Neural cell (in vitro differentiated cells): ENCODE measurements around the gene HPSE2. TPM values are rescaled to one million over a fixed set of nuclear protein-coding genes. Genes with fewer than 3 reads are reported as not detected.

ENCODE experiments used
- H2AFZ ChIP-seq: fragments of 200-600, 300-800 bp; sonication (generic), shearing (Covaris generic); 2 replicates; pipeline ENCODE4 v1.6.0; 2014; ENCODE audit warnings: low read depth, mild to moderate bottlenecking, antibody characterized with exemption, low read length, moderate library complexity
- H3F3A ChIP-seq: fragments of 200-600 bp; shearing (Covaris generic); 2 replicates; pipeline ENCODE4 v1.6.1; 2016; ENCODE audit warnings: mild to moderate bottlenecking, moderate library complexity, mixed read lengths, antibody characterized with exemption, low read length; ENCODE audit not compliant: insufficient read depth, poor library complexity, severe bottlenecking
- H3K27ac ChIP-seq: fragments of 200-600, 300-800 bp; sonication (generic), shearing (Covaris generic); 2 replicates; pipeline ENCODE4 v1.5.1; 2014; ENCODE audit warnings: mild to moderate bottlenecking, low read length, moderate library complexity
- H3K27me3 ChIP-seq: fragments of 300-800, 200-600 bp; sonication (generic), shearing (Covaris generic); 2 replicates; pipeline ENCODE4 v1.6.0; 2014; ENCODE audit warnings: mild to moderate bottlenecking, low read depth, low read length, moderate library complexity; ENCODE audit not compliant: insufficient read depth
- H3K36me3 ChIP-seq: fragments of 300-800, 200-600 bp; sonication (generic), shearing (Covaris generic); 2 replicates; pipeline ENCODE4 v1.5.1; 2014; ENCODE audit warnings: mild to moderate bottlenecking, antibody characterized with exemption, low read length, moderate library complexity; ENCODE audit not compliant: insufficient read depth
- H3K4me2 ChIP-seq: fragments of 300-800, 200-600 bp; sonication (generic), shearing (Covaris generic); 2 replicates; pipeline ENCODE4 v1.6.0; 2014; ENCODE audit warnings: mild to moderate bottlenecking, low read length
- H3K4me3 ChIP-seq: fragments of 300-800, 200-600 bp; sonication (generic), shearing (Covaris generic); 2 replicates; pipeline ENCODE4 v1.5.1; 2014; ENCODE audit warnings: mild to moderate bottlenecking, low read length, moderate library complexity
- H3K79me2 ChIP-seq: fragments of 200-600 bp; shearing (Covaris generic); replicated peaks from 2 replicates; pipeline ENCODE4 v1.6.0; 2014; ENCODE audit warnings: mild to moderate bottlenecking, low read length, moderate library complexity; ENCODE audit not compliant: insufficient read depth
- H3K9ac ChIP-seq: fragments of 300-800, 200-600 bp; sonication (generic), shearing (Covaris generic); 2 replicates; pipeline ENCODE4 v1.6.1; 2016; ENCODE audit warnings: mild to moderate bottlenecking, low read length, mixed read lengths
- H3K9me2 ChIP-seq: fragments of 200-600 bp; shearing (Covaris generic); 2 replicates; pipeline ENCODE4 v1.6.1; 2016; ENCODE audit warnings: mild to moderate bottlenecking, low read length, mixed read lengths; ENCODE audit not compliant: insufficient read depth
- H3K9me3 ChIP-seq: fragments of 200-600, 300-800 bp; sonication (generic), shearing (Covaris generic); 2 replicates; pipeline ENCODE4 v1.6.1; 2016; ENCODE audit warnings: mild to moderate bottlenecking, mixed run types, low read length, moderate library complexity, mixed read lengths
- H4K20me1 ChIP-seq: fragments of 200-600 bp; shearing (Covaris generic); 2 replicates; pipeline ENCODE4 v1.6.1; 2016; ENCODE audit warnings: mild to moderate bottlenecking, mixed run types; ENCODE audit not compliant: insufficient read depth
- CTCF ChIP-seq: fragments of 450-650 bp; IDR thresholded peaks from 2 replicates; pipeline ENCODE4 v1.5.1; 2014; ENCODE audit warnings: antibody characterized with exemption, mild to moderate bottlenecking, moderate library complexity; ENCODE audit not compliant: poor library complexity, severe bottlenecking
- EP300 ChIP-seq: fragments of 450-650 bp; conservative IDR thresholded peaks from 2 replicates; pipeline ENCODE4 v1.6.1; 2014; ENCODE audit warnings: antibody characterized with exemption, mild to moderate bottlenecking, moderate library complexity; ENCODE audit not compliant: poor library complexity, severe bottlenecking
- EZH2 ChIP-seq: fragments of 200-600, 300-800 bp; shearing (Covaris generic), sonication (generic); IDR thresholded peaks from 2 replicates; pipeline ENCODE4 v1.6.1; 2014; ENCODE audit warnings: antibody characterized with exemption, low read length, borderline replicate concordance, mild to moderate bottlenecking; ENCODE audit not compliant: insufficient read depth, poor library complexity, severe bottlenecking
- MXI1 ChIP-seq: fragments of 450-650 bp; conservative IDR thresholded peaks from 2 replicates; pipeline ENCODE4 v1.6.1; 2014; ENCODE audit warnings: antibody characterized with exemption, mild to moderate bottlenecking; ENCODE audit not compliant: poor library complexity, severe bottlenecking
- POLR2AphosphoS5 ChIP-seq: IDR thresholded peaks from 2 replicates; pipeline ENCODE4 v1.6.1; 2012
- RAD21 ChIP-seq: fragments of 450-650 bp; conservative IDR thresholded peaks from 2 replicates; pipeline ENCODE4 v1.6.1; 2014; ENCODE audit warnings: antibody characterized with exemption, mild to moderate bottlenecking, moderate library complexity
- REST ChIP-seq: IDR thresholded peaks from 2 replicates; pipeline ENCODE4 v1.6.1; 2012; ENCODE audit warnings: borderline replicate concordance
- SMC3 ChIP-seq: fragments of 450-650 bp; conservative IDR thresholded peaks from 2 replicates; pipeline ENCODE4 v1.6.1; 2014; ENCODE audit warnings: antibody characterized with exemption, mild to moderate bottlenecking, moderate library complexity; ENCODE audit not compliant: poor library complexity
- TAF1 ChIP-seq: IDR thresholded peaks from 2 replicates; pipeline ENCODE4 v1.6.1; 2012; ENCODE audit warnings: low read depth
- polyA plus RNA-seq: library from polyadenylated mRNA; depleted of rRNA; stranded (reverse); fragments of >200 nt; gene quantifications from 2 replicates; pipeline ENCODE4 v1.2.3, GENCODE V29; 2014

HPSE2 gene
- polyA plus RNA-seq, 1 donor from 2014 or later = not detected

DNA sequence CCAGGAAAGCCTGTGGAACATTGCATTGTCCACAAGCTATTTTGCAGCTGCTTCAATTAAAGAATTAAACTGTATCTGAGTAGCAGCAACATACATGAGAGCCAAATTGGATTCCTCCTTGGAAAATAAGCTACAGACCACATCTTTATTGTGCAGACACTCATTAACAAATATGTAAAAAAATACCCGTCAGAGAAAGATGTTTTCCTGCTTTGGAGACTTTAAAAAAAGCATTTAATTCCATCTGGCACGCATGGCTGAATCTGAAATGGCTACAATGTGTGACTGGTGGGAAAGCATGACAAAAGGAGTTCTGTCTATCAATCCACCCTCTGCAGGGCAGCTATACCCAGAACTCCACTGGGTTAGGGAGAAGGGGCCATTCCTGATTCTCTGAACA lies 715.8 kb downstream of the HPSE2 start:
- Histone ChIP-seq H3K9me3 (no peaks in the 10 kb centered on the region), H4K20me1 (no peaks in the 10 kb centered on the region), H3K9me2 (no peaks in the 10 kb centered on the region), H2AFZ (no peak overlapping the region), H3K36me3 (no peaks in the 10 kb centered on the region), H3K27ac (no peak overlapping the region), H3K4me2 (no peak overlapping the region), H3K27me3 (no peaks in the 10 kb centered on the region), H3K4me3 (no peak overlapping the region), H3K79me2 (no peaks in the 10 kb centered on the region), H3F3A (no peaks in the 10 kb centered on the region), H3K9ac (no peak overlapping the region)
- TF ChIP-seq REST (no peak), SMC3 (no peak), CTCF (no peak), EZH2 (no peak), EP300 (no peak), TAF1 (no peak), POLR2AphosphoS5 (no peak)

DNA sequence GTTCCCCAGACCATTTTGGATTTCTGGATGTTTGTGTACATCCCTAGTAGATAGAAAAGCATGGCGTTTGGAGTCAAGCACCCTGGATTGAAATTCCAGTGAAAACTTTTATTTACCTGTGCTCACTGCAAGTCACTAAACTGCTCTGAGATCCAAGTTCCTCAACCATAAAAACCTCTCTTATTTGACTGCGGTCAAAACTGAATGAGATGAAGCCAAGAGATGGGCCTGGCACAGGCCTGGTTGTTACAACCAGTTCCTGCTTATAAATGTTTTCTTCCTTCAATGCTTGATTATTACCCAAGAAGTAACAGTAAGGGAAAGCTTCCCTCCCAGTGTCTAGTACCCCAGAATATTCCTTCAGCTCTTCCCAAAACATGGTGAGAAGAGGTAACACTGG lies 718.0 kb downstream of the HPSE2 start:
- Histone ChIP-seq H3K79me2 (no peaks in the 10 kb centered on the region), H3K27ac (no peak overlapping the region), H3K4me3 (no peak overlapping the region), H3K27me3 (no peaks in the 10 kb centered on the region), H3F3A (no peaks in the 10 kb centered on the region), H3K9me3 (no peaks in the 10 kb centered on the region), H4K20me1 (no peaks in the 10 kb centered on the region), H3K4me2 (no peak overlapping the region), H3K9me2 (no peaks in the 10 kb centered on the region), H3K36me3 (no peaks in the 10 kb centered on the region), H3K9ac (no peak overlapping the region), H2AFZ (no peak overlapping the region)
- TF ChIP-seq MXI1 (no peak), RAD21 (no peak), EP300 (no peak), EZH2 (no peak), POLR2AphosphoS5 (no peak), TAF1 (no peak), REST (no peak), SMC3 (no peak), CTCF (no peak)
